ENCODE measurements around the gene RANBP9. TPM values are rescaled to one million over a fixed set of nuclear protein-coding genes. Genes with fewer than 3 reads are reported as not detected.

Gene RANBP9
- polyA plus RNA-seq, 3 donors, result 1.8 to 26.1 (median 2.0) TPM

DNA sequence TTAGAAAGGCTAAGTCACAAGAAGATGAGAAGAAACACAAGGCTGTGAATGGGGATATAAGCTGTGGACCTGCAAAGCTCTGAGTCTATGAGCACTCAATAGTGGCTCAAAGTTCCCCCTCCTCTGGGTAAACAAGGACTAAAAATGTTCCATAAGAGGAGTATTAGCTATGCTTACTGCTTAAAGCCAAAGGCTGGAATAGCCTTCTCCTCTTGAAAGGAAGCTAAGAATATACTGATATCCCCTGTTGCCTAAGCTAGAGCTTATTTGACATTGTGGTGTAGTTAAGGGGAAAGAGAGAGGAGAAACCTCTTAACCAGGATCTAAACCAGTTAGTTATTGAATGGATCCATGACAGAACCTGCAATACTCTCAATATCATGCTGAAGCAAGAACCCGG, 50.7 kb downstream of the RANBP9 start:
- Histone ChIP-seq H3K4me2 (replicated peaks; ENCODE audit: extremely low read depth, low read length, poor library complexity, severe bottlenecking) (no peak overlapping the region), H3K9ac (ENCODE audit: insufficient read depth, low read length, poor library complexity, severe bottlenecking) (no peak overlapping the region), H3K4me3 (replicated peaks in 1 of 3; ENCODE audit: low read depth in 2 of 3, low read length in 3 of 3) (no peak overlapping the region), H3K79me2 (ENCODE audit: insufficient read depth, low read length) (peaks cover 100% of the 10 kb centered on the region), H3K27me3 (ENCODE audit: control insufficient read depth in 2 of 2, insufficient read depth in 2 of 2, low read length in 2 of 2) (no peaks in the 10 kb centered on the region), H3K27ac (ENCODE audit: low read depth in 1 of 2, low read length in 2 of 2) (no peak overlapping the region), H3K9me3 (replicated peaks in 1 of 2; ENCODE audit: control insufficient read depth in 1 of 2, insufficient read depth in 1 of 2, low read length in 2 of 2) (no peaks in the 10 kb centered on the region), H2AFZ (ENCODE audit: insufficient read depth, low read depth, low read length, poor library complexity, severe bottlenecking) (no peak overlapping the region), H3K4me1 (ENCODE audit: control insufficient read depth in 1 of 2, insufficient read depth in 2 of 2, low read length in 2 of 2) (no peaks in the 10 kb centered on the region), H4K20me1 (ENCODE audit: insufficient read depth, low read length) (peaks cover 77% of the 10 kb centered on the region), H3K36me3 (replicated peaks in 1 of 2; ENCODE audit: control insufficient read depth in 1 of 2, insufficient read depth in 2 of 2, low read length in 2 of 2) (peaks cover 3 to 16% of the 10 kb centered on the region in 2 donors)
- Mint-ChIP-seq H3K4me3 (no peak overlapping the region), H3K4me1 (peaks cover 41% of the 10 kb centered on the region), H3K27ac (no peak overlapping the region), H3K36me3 (peaks cover 5 to 9% of the 10 kb centered on the region in 2 donors), H3K9me3 (no peaks in the 10 kb centered on the region), H3K27me3 (ENCODE audit: low read depth in 3 of 3) (peaks cover 0 to 2% (median 0%) of the 10 kb centered on the region in 3 donors)
- intact Hi-C loops (cut with micrococcal nuclease), result loop anchor here in 1 of 2 donors (10.0 kb wide), 1 partner anchor 54 kb away; the partner anchor contains the start of gene RANBP9
- WGBS (ENCODE audit: insufficient coverage), result no CpG with 5 or more reads among the region's 1 CpG
- TF ChIP-seq, protein P1, sequence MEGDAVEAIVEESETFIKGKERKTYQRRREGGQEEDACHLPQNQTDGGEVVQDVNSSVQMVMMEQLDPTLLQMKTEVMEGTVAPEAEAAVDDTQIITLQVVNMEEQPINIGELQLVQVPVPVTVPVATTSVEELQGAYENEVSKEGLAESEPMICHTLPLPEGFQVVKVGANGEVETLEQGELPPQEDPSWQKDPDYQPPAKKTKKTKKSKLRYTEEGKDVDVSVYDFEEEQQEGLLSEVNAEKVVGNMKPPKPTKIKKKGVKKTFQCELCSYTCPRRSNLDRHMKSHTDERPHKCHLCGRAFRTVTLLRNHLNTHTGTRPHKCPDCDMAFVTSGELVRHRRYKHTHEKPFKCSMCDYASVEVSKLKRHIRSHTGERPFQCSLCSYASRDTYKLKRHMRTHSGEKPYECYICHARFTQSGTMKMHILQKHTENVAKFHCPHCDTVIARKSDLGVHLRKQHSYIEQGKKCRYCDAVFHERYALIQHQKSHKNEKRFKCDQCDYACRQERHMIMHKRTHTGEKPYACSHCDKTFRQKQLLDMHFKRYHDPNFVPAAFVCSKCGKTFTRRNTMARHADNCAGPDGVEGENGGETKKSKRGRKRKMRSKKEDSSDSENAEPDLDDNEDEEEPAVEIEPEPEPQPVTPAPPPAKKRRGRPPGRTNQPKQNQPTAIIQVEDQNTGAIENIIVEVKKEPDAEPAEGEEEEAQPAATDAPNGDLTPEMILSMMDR (IDR thresholded peaks at IDR 0.05), result no peak
- no peak for DNase-seq

DNA sequence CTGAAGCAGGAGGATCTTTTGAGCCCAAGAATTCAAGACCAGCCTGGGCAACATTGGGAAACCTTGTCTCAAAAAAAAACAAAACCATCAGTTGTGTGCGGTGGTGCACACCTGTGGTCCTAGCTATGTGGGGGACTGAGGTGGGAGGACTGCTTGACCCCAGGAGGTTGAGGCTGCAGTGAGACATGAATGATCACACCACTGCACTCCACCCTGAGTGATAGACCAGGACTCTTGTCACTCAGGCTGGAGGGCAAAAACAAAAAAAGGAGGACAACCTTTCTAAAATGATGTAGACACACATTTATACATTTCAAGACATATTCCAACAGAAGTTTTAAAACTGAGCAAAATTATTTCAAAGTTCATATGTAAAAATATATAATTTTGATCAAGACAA, 51.4 kb downstream of the RANBP9 start:
- Mint-ChIP-seq H3K36me3 (peaks cover 9 to 14% of the 10 kb centered on the region in 2 donors), H3K9me3 (no peaks in the 10 kb centered on the region), H3K27me3 (ENCODE audit: low read depth in 3 of 3) (peaks cover 0 to 2% (median 0%) of the 10 kb centered on the region in 3 donors), H3K4me3 (no peak overlapping the region), H3K4me1 (peaks cover 36% of the 10 kb centered on the region), H3K27ac (peak overlapping the region in 2 of 7 donors; percentile 59 to 66)
- Histone ChIP-seq H3K79me2 (ENCODE audit: insufficient read depth, low read length) (peaks cover 98% of the 10 kb centered on the region), H4K20me1 (ENCODE audit: insufficient read depth, low read length) (peaks cover 71% of the 10 kb centered on the region), H3K4me1 (ENCODE audit: control insufficient read depth in 1 of 2, insufficient read depth in 2 of 2, low read length in 2 of 2) (no peaks in the 10 kb centered on the region), H3K4me3 (replicated peaks in 1 of 3; ENCODE audit: low read depth in 2 of 3, low read length in 3 of 3) (no peak overlapping the region), H3K36me3 (replicated peaks in 1 of 2; ENCODE audit: control insufficient read depth in 1 of 2, insufficient read depth in 2 of 2, low read length in 2 of 2) (peaks cover 3 to 20% of the 10 kb centered on the region in 2 donors), H3K9me3 (replicated peaks in 1 of 2; ENCODE audit: control insufficient read depth in 1 of 2, insufficient read depth in 1 of 2, low read length in 2 of 2) (no peaks in the 10 kb centered on the region), H3K4me2 (replicated peaks; ENCODE audit: extremely low read depth, low read length, poor library complexity, severe bottlenecking) (no peak overlapping the region), H3K27me3 (ENCODE audit: control insufficient read depth in 2 of 2, insufficient read depth in 2 of 2, low read length in 2 of 2) (no peaks in the 10 kb centered on the region), H2AFZ (ENCODE audit: insufficient read depth, low read depth, low read length, poor library complexity, severe bottlenecking) (no peak overlapping the region), H3K9ac (ENCODE audit: insufficient read depth, low read length, poor library complexity, severe bottlenecking) (no peak overlapping the region), H3K27ac (ENCODE audit: low read depth in 1 of 2, low read length in 2 of 2) (no peak overlapping the region)
- TF ChIP-seq, protein P1 (IDR thresholded peaks at IDR 0.05), result no peak
- 100% methylated on average over 1 of the region's 1 CpG for WGBS (ENCODE audit: insufficient coverage)
- no peak for DNase-seq
- intact Hi-C loops (cut with micrococcal nuclease), result loop anchor here in 1 of 2 donors (10.0 kb wide), 1 partner anchor 55 kb away; the partner anchor contains the start of gene RANBP9

Measured in CD14-positive monocyte (primary cell).